DOHH2 (cell line): ENCODE measurements around the gene TMEM95.

Source experiments
- EZH2phosphoT487 ChIP-seq: fragments of 200-600 bp; sonication (generic); IDR thresholded peaks from 2 replicates; pipeline ENCODE4 v1.6.1; 2017; ENCODE audit warnings: borderline replicate concordance, mild to moderate bottlenecking, antibody characterized with exemption, low read length, moderate library complexity, mixed read lengths
- TF ChIP-seq, protein P1 (sequence below): fragments of 200-600 bp; sonication (generic); IDR thresholded peaks from one replicate; pipeline ENCODE4 v1.5.1; 2014; ENCODE audit warnings: antibody characterized with exemption, mild to moderate bottlenecking, low read depth, low read length; ENCODE audit not compliant: poor library complexity, severe bottlenecking

DNA sequence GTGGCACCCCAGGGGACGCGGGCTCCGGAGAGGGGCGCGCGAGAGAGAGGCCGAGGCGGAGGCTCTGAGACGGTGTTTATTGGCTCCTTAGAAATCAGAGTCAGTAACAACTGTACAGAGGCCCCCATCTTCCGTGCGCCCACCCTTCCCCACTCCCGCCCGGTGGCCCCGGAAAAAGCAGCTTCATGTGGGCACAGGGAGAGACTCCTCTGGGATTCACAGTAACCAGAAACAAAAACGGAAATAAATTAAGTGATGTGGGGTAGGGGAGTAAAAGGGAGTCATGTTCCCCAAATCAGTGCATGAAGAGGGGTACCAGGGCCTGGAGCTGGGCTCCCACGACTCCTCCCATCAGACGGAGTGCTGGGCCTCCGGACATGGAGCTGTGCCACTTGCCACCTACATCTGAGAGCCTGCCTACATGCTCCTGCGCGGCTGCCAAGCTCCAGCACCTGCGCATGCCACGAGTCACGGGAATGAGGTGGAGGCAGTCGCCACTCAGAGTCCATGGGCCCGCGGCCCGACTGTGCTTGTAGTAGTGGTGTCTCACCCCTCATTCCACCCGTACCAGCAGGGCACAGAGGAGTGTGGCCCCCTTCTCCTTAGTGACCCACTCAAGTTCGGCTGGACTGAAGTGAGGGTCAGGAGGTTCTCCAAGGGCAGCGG is 39.3 kb upstream of the TMEM95 start:
- TF ChIP-seq, protein P1, sequence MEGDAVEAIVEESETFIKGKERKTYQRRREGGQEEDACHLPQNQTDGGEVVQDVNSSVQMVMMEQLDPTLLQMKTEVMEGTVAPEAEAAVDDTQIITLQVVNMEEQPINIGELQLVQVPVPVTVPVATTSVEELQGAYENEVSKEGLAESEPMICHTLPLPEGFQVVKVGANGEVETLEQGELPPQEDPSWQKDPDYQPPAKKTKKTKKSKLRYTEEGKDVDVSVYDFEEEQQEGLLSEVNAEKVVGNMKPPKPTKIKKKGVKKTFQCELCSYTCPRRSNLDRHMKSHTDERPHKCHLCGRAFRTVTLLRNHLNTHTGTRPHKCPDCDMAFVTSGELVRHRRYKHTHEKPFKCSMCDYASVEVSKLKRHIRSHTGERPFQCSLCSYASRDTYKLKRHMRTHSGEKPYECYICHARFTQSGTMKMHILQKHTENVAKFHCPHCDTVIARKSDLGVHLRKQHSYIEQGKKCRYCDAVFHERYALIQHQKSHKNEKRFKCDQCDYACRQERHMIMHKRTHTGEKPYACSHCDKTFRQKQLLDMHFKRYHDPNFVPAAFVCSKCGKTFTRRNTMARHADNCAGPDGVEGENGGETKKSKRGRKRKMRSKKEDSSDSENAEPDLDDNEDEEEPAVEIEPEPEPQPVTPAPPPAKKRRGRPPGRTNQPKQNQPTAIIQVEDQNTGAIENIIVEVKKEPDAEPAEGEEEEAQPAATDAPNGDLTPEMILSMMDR, result no peak
- TF ChIP-seq EZH2phosphoT487, result no peak
